ENCODE data around the gene EMX2.

Gene EMX2

DNA sequence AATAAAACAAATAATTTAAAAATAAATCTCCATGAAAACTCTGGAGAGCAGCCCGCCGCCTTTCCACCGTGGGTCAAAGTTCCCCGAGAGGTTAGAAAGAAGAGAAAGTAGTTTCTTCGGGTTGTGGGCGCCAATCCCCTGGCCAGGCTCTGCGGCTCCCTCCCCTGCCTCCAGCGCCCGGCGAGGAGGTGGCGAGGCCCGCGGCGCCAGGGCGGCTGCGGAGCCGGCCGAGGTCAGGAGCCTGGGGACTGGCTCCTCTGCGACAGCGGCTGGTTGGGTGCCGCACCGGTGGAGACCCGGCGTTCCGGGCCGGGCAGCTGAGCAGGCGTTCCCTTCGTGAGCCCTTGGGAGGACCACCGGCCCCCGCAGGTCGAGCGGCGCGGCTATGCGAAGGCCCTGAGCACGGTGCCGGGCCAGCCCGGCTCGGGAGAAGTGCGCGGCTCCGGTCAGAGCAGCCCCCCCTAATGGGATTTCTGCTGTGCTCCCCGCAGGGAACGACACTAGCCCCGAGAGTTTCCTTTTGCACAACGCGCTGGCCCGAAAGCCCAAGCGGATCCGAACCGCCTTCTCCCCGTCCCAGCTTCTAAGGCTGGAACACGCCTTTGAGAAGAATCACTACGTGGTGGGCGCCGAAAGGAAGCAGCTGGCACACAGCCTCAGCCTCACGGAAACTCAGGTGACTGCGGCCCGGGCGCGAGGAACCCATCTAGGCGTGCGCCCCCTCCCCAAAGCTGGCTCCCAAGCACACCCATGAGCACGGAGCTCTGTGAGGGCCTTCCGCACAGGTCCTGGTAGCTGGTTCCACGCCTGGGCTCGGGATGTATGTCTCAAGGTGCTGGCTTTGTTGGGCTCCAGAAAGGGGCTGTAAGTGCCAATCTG is 2.8 kb downstream of the EMX2 start:
- no peak for DNase-seq

DNA sequence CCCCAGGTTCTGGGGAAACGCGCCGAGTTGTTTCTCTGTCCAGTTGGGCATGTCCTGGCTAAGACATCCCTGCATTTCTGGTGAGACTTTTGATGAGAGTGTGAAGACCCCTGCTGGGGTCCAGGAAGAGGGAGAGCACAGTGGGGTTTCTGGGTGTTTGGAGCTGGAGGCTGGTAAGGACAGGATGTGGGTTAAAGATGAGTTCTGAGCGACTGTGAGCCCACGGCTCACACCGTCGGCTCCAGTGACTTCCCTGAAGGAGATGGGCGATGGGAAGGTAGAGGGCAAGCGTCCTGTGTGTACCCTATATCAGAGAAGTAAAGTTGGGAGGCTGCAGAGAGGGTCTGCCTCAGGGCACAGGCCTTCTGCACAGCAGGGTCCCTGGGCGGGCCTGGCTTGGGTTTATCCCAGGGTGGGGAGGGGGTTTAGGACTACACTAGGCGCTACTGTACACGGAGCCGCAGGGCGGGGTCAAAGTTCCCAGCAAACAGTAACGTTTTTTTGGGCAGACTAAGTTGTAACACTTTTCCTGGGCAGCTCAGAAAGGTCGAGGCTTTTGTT is 3.6 kb downstream of the EMX2 start:
- no peak for DNase-seq

DNA sequence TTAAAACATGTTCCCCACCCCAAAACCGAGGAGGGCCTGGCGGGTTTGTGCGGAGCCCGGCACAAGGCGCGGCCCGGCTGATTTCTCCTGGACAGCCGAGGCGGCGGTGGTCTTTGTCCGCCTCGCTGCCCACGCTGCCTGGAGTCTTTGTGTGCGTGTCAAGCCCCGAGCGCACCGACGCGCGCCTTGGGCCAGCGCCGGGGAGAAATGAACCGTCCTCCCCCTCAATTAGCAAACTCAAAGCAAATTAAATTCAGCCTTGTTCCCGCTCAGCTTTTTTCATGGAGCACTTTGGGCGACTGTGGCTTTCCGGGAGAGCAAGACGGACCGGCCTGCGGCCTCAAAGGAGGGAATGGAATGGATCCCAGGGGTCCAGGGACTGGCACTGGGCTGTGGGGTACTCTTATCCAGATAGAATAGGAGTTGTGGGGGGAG is 4.1 kb downstream of the EMX2 start:
- DNase-seq, result no peak

DNA sequence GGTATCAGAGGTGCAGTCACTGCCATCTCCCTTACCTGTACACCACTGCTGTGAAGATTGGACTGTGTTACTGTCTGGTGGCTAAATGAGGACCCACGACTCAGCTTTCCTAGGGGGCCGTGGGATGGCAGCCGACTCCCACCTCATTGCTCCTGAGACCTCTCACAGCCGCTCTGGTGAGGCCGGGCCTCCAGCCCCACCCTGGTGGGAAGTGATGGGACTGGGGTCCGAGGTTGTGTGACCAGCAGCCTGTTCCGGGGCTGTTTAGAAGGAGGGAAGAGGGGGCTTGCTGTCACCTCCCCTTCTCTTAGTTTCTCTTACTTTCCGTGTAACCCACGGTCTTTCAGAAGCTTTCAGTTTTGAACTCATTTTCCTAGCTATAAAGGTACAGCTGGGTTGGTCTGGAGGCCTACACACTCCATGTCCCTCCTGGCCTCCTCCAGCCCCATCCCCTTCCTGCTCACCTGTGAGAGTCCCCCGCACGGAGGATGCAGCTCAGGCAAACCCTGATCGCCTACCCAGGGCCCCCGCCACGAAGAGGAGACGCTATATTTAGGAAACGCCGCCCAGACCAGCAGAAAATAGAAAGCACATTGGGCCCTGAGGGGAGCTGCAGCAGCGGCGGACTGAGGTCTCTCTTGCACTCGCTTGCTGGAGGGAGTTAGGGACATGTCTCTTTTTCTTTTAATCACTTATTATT is 4.6 kb downstream of the EMX2 start:
- DNase-seq, result no peak

DNA sequence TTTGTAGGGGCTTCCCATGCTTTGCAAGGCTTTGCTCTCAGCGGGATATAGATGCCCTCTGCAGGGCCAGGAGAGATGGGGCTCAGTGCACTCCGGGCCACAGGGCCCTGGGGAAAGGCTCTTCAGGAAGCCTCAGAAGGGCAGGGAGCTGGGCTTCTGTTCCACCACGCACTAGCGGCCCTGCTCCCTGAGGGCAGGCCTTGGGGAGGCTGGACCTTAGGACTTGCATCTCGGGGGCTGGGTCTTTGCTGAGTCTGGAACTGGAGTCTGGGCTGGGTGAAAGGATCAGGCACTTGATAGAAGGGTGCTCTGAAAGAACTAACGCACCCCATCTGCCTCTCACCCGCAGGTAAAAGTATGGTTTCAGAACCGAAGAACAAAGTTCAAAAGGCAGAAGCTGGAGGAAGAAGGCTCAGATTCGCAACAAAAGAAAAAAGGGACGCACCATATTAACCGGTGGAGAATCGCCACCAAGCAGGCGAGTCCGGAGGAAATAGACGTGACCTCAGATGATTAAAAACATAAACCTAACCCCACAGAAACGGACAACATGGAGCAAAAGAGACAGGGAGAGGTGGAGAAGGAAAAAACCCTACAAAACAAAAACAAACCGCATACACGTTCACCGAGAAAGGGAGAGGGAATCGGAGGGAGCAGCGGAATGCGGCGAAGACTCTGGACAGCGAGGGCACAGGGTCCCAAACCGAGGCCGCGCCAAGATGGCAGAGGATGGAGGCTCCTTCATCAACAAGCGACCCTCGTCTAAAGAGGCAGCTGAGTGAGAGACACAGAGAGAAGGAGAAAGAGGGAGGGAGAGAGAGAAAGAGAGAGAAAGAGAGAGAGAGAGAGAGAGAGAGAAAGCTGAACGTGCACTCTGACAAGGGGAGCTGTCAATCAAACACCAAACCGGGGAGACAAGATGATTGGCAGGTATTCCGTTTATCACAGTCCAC is 5.4 kb downstream of the EMX2 start:
- no peak for DNase-seq

DNA sequence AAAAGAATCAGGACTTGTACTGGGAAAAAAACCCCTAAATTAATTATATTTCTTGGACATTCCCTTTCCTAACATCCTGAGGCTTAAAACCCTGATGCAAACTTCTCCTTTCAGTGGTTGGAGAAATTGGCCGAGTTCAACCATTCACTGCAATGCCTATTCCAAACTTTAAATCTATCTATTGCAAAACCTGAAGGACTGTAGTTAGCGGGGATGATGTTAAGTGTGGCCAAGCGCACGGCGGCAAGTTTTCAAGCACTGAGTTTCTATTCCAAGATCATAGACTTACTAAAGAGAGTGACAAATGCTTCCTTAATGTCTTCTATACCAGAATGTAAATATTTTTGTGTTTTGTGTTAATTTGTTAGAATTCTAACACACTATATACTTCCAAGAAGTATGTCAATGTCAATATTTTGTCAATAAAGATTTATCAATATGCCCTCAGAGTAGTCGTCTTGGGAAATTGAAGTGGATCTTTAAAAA is 6.6 kb downstream of the EMX2 start:
- DNase-seq, result no peak

DNA sequence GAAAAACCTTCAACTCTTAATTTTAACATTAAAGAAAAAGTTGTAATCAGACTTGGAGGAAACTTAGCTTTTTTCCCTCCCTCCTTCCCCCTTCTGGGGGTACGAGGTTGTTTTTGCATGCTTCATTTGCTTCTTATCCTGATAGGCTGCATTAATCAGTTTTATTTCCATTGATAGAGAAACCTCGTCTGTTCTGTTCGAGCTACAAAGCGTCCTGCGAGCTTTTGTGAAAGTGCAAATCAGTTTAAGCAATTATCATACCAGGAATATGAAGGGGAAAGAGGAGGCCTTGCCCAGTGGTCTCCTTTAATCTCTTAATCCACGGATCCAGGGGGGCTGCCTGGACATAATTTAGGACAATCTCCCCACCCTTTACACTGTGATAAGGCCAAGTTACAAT is 7.5 kb downstream of the EMX2 start:
- no peak for DNase-seq

DNA sequence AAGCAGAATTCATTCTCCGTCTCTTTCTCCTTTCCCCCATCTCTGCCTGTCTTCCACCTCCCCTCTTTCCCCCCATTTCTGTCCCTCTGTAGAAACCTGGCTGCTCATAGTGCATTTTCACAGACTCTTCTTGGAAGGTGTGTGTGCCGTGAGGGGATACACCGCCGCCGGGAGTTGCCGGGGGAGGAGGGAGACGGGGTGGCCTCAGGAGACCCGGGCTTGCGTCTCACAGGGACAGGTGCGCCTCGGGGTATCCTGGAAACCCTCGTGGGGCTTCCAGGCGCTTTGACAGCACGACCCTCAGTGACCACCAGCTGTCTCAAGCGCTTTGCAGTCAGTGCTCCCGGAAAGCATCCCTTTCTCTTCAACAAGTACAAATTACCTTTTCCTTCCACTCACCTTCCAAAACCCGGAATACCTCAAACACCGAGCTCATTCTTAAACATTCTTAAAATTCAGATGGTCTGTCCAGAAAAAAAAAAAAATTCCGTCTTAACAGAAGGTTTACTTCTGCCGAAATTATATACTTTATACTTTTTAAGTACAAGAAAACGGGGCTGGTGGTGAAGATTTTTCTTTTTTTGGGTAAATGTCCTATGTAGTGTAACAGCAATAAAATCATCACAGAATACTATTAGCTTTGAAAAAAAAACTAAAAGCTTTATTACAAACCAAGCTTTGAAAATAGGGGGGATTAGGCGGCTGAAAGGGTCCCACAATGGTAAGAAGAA is 8.2 kb downstream of the EMX2 start:
- no peak for DNase-seq

DNA sequence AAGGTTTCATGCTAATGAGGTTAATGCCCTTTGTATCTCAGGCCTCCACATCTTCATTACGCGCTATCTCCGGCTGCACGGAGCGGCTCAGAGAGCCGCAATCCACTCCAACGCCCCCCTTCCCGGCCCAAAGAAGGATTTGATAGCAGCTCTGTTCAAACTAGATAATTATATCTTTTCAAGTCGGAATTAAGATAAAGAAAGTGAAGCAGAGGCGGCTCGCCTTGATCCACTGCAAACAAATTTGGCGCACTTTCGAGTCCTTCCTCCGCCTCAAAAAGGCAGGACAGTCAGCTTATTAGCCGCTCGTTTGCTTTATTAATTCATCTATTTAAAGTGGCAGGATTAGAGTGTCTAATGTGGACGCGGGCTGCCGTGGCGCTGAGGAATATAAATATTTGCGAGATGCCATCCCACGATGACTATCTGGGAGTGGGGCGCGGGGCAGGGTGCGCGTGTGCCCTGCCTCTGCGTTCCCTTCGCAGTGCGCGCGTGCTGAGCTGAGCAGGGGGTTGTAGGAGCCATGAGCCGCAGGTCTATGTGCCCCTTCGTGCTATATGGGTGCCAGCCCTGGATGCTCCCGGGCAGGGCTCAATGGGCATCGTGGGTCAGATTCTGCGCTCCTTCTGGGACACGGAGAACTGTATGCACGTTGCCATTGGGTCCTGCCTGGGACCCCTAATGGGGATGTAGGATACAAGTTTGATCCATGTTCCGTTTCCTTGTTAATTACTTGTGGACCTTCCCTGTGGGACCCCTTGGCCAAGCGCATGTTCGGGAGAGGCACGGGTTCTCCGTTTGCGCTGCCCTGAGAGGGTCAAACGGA is 9.0 kb downstream of the EMX2 start:
- no peak for DNase-seq

DNA sequence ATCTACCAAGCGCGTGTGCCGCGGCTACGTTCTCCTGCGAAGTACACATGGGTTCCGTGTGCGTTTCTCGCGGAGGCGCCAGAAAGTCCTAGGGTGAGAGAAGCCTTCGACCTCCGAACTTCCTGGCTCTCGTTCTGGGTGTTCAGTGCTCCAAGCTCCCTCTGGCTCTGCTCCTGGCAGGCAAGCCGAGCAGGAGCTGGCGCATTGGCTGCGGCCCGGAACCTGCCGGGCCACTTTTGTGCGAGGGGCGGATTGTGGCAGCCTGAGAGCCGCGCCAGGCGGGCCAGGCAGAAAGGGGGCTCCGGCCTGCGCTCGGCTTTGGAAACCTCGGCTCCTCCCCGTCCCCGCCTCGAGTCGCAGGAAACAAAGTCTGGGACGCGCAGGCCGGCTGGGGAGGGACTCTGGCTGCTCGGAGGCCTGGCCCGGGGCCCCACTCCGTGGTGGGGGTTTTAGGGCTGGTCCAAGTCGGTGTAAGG is 9.6 kb downstream of the EMX2 start:
- no peak for DNase-seq

DNA sequence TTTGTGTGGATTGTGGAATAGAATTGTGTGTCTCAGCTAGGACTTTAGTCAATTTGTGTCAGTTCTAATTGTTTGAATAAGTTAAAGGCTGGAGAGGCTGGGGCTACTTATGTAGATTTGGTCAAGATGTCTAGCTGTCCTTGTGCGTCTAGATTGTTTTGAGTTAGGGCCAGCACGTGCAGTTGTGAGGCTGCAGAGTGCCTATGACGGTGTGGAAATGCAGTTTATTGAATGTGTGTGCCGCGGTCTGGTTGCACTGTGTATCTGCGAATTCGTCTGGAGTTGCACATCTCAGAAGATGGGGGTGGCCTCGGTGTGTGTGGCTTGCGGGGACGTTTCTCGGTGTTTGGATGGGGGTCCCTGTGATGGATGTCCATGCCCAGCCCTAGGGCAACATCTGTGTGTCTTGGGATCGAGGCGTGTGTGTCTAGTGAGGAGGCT is 10.2 kb downstream of the EMX2 start:
- DNase-seq, result no peak

DNA sequence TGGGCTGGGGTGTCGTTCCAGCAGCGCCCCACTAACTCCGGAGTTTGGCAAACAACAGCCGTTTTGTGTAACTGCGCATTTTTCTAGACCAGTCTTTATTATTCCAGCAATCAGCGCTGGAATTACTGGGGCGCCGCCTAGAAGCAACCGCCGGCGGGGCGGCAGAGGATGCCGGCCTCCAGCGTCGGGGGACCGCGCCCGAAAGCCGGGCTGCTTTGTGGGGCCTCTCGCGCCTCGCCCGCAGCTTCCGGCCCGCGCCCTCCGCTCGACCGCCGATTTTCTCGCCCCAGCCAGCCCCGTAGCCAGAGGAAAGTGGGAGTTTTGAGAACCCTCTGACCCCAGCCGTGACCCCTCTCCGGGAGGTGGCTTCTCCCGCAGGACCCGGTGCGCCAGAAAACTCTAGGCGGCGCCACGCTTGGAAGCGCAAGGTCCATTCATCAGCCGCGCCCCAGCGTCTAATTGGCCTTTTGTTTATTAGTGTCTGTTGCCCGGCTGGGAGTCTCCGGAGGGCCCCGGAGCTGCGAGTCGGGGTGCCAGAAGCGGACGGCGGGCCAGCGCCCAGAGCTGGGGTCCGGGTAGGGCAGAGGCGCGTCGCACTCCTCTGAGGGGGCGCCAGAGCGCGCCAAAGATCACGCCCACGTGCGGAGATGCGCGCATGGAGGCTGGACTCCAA is 10.7 kb downstream of the EMX2 start:
- no peak for DNase-seq

DNA sequence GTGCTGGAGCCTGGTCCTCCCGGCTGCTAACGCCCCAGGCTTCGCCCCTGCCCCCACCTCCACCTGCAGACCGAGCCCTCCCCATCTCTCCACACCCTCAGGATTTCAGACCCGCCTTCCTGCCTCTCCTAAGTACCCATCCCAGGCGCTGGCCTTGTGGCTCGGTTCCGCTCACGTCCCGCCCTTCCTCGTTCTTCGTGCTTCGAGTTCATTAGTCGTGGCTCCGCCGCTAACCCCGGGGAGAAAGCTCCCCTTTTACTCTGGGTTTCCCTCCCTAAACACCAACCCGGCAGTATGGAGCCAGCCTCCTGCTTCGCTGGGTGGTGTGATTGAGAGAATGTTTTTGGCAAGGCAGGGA is 11.2 kb downstream of the EMX2 start:
- no peak for DNase-seq

DNA sequence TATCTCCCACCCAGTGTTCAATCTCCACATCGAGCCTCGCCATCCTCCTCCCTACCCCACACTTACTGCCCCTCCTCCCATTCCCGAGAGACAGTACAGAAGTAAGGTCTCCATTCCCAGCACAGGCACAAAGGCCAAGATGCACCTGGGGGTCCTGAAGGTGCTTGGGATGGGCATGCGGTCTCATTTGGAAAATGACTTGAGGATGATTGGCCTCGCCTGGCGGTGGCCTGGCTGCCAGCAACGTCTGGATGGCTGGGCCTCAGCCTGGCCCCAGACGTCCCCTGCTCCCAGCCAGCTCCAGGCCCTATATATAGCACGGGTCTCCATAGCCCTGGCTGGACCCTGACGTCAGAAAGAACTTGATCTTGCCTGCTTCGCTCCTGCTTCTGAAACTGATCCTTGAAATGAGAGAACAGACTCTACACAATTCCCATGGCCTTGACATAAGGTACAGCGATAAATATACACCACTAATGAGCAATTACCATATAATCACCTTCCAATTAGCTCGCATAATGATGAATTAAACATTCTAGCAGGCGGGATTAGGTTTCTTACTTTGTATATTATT is 11.8 kb downstream of the EMX2 start:
- DNase-seq, result no peak

DNA sequence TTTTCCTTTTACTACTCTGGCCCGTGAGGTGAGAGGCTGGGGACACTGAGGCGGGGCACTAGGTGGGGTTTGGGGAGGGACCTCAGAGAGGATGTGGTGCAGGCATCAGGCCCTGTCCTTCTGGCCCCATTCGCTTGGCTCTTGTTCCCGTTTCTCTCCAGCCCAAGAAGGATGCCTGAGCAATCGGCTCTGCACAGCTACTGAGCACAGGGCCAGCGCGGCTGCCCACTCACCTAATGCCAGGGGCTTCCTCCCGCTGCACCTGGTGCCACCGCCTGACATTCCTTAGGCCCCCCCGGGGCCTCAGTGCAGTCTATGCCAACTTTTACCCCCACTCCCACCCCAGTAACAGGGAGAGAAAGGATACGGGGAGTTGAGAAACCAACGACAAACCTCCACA is 12.5 kb downstream of the EMX2 start:
- no peak for DNase-seq

DNA sequence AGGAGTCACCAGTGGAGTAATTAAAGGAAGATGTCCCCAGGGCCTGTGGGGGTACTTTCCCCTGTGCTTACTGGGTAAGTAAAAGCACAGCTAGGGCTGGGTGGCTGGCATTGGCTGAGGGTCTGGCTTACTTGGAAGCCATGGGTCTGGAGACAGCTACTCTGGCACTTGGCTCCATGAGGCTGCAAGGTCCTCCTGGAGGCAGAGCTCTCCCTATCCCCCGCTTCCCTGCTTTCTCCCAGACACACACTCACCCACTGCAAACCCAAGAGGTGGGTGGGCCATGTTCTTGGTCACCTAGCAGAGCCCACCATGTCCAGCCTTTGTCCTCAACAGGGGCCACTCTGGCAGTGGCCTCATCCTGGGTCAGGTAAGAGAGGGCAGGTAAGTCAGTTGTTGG is 13.3 kb downstream of the EMX2 start:
- no peak for DNase-seq

DNA sequence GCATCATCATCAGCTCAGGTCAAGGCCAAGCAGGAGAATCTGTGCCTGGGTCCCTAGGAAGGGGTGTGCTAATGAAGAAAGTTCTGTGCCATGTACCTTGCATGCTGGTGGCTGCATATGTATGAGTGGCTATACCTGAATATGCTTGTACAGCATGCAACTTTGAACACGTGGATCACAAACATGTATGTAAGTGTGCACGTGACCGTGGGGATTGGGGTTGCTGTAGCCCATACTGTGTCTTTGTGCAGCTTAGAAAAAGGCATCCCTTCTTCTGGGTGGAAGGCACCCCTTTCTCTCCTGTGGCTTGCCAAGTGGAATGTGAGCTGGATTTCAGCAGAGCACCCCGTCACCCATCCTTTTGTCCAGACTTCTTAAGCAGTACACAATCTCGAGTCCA is 13.8 kb downstream of the EMX2 start:
- DNase-seq, result no peak

DNA sequence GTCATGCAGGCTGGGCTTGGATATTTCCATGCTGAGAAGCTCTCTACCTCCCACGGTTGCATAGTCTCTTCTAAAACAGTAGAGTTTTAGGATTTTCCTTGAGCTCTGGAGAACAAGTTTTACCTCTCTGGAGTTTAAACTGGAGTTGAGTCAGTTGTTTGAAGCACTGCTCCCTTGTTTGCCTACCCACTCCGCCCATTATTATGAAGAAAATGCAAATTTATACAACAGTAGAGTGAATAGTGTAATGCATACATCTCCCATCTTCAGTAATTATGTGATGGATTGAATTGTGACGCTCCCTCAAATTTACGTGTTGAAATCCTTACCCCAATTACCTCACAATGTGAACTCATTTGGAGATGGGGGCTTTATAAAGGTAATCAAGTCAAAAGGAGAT is 17.2 kb downstream of the EMX2 start:
- DNase-seq, result no peak

DNA sequence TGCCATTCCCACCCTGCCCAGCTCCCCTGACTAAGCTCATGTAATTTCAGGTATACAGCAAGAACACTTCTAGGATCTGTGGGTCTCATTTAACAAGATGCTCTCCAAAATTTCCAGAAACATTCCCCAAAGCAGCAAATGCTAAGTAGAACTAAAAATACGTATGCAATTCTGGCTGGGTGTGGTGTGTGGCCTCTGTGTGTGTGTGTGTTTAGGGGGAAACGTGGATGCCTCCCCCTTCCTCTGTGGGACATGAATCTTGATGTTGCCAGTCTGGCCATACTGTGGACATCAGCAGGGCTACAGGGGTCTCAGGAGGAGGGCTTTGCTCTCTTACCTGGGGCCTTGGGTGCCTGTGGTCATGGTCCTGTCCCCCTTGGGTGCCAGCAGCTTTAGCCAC is 18.4 kb downstream of the EMX2 start:
- no peak for DNase-seq

DNA sequence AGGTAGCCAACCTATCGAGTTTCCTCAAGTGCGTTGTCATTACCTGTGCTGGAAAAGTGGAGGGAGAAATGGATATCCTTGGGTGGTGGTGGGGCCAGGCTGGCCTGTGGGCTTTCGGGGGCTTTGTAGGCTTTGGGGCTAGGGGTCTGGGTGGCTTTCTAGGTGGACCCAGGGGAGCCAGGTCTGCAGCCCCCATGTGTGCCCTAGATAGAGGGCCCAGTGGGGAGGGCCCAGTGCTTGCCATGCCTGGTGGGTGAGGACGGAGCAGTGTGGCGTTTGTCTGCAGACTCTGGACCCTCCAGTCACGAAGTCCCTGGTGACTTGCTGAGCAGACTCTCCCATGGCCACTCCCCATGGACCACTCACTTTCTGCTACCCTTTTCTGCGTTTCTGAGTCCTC is 19.7 kb downstream of the EMX2 start:
- no peak for DNase-seq
